ENCODE data around the gene NCEH1. TPM values are rescaled to one million over a fixed set of nuclear protein-coding genes. Genes with fewer than 3 reads are reported as not detected.

NCEH1 gene
- total RNA-seq, 2 experiments from 2014 or later = 0.33 to 0.50 TPM

DNA sequence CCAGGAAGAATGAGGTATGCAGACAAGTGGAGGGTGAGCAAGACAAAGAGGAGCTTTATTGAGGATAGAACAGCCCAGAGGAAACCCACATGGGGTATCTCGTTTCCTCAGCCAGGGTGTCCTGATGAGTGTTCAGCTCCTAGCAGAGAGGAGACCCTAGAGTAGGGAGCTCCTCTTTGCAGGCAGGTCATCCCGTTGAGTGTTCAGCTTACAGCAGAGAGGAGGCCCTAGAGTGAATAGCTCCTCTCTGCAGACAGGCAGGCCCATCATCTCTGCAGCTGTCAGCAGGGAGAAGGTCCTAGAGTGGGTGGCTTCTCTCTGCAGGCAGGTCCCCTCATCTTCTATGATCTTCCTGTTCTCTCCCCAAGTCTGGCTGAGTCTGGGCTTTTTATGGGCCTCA is 97.0 kb downstream of the NCEH1 start:
- H3K4me3 Mint-ChIP-seq = no peak overlapping the region

DNA sequence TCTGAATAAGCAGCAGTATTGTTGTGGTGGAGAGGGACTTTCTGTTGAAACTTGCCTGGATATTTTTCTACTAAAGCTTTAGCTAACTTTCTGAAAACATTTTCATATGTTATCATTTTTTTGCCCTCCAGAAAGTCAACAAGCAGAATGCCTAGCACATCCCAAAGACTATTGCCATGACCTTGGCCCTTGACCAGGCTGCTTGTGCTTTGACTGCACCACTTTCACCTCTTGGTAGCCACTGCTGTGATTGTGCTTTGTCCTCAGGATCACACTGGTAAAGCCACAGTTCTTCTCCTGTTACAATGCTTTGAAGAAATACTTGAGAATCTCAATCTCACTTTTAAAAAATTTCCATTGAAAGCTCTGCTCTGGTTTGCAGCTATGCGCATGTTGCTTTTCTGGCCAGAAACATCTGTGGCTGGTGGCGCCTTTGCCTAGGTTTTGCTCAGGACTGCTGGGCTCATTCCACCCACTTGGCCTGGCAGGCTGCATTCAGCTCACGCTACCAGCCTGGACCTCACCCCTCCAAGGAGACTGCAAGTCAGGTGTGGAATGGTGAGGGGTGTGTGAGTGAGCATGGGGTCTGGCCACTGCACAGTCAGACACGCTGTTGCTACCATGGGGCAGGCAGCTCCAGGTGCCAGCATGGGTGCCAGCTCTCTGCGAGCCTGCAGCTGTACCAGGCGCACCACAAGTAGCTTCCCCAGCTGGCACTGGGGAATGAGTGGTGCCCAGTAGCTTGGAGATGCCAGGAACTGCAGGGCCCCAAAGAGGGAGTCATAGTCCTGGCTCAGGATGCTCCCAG is 97.8 kb downstream of the NCEH1 start:
- Histone ChIP-seq H3K9me3 (ENCODE audit: control insufficient read depth in 1 of 2, insufficient read depth in 1 of 2, low read length in 2 of 2) (peaks cover 0 to 30% of the 10 kb centered on the region in 2 experiments), H3K4me3 (ENCODE audit: low read length) (no peak overlapping the region), H3K27me3 (ENCODE audit: control insufficient read depth in 1 of 2, insufficient read depth in 2 of 2, low read length in 2 of 2) (no peaks in the 10 kb centered on the region), H3K4me1 (ENCODE audit: insufficient read depth, low read length) (peaks cover 11% of the 10 kb centered on the region), H3K27ac (ENCODE audit: low read depth in 1 of 2, low read length in 2 of 2) (no peak overlapping the region), H3K36me3 (ENCODE audit: insufficient read depth, low read length) (no peaks in the 10 kb centered on the region)
- ATAC-seq (ENCODE audit: poor library complexity) = no peak
- H3K9me3 Mint-ChIP-seq = peaks cover 5% of the 10 kb centered on the region
- H3K36me3 Mint-ChIP-seq (ENCODE audit: low read depth) = peaks cover 5% of the 10 kb centered on the region
- no peaks in the 10 kb centered on the region for H3K27me3 Mint-ChIP-seq
- intact Hi-C loops (cut with DNase I, micrococcal nuclease) = no loop called here
- TF ChIP-seq, protein P1, sequence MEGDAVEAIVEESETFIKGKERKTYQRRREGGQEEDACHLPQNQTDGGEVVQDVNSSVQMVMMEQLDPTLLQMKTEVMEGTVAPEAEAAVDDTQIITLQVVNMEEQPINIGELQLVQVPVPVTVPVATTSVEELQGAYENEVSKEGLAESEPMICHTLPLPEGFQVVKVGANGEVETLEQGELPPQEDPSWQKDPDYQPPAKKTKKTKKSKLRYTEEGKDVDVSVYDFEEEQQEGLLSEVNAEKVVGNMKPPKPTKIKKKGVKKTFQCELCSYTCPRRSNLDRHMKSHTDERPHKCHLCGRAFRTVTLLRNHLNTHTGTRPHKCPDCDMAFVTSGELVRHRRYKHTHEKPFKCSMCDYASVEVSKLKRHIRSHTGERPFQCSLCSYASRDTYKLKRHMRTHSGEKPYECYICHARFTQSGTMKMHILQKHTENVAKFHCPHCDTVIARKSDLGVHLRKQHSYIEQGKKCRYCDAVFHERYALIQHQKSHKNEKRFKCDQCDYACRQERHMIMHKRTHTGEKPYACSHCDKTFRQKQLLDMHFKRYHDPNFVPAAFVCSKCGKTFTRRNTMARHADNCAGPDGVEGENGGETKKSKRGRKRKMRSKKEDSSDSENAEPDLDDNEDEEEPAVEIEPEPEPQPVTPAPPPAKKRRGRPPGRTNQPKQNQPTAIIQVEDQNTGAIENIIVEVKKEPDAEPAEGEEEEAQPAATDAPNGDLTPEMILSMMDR (IDR thresholded peaks at IDR 0.05) = no peak
- no peak overlapping the region for H3K27ac Mint-ChIP-seq
- peaks cover 17% of the 10 kb centered on the region for H3K4me1 Mint-ChIP-seq (ENCODE audit: low read depth)
- no peak for DNase-seq
- H3K4me3 Mint-ChIP-seq = no peak overlapping the region
- ChIA-PET CTCF (no interaction called here), POLR2A (interaction anchor here (0.6 kb wide), 1 partner anchor 533 kb away, joined by 3 read pairs; no protein-coding TSS in a partner anchor)

More for the DNA sequence above, 97.0 kb downstream of the NCEH1 start:
- TF ChIP-seq, protein P1 (IDR thresholded peaks at IDR 0.05) = no peak
- intact Hi-C loops (cut with DNase I, micrococcal nuclease) = no loop called here
- ATAC-seq (ENCODE audit: poor library complexity) (no peak), DNase-seq (no peak)
- H3K9me3 Mint-ChIP-seq = peaks cover 5% of the 10 kb centered on the region
- Histone ChIP-seq H3K27me3 (ENCODE audit: control insufficient read depth in 1 of 2, insufficient read depth in 2 of 2, low read length in 2 of 2) (no peaks in the 10 kb centered on the region), H3K9me3 (ENCODE audit: control insufficient read depth in 1 of 2, insufficient read depth in 1 of 2, low read length in 2 of 2) (peaks cover 0 to 30% of the 10 kb centered on the region in 2 experiments), H3K36me3 (ENCODE audit: insufficient read depth, low read length) (no peaks in the 10 kb centered on the region), H3K4me3 (ENCODE audit: low read length) (no peak overlapping the region), H3K4me1 (ENCODE audit: insufficient read depth, low read length) (peaks cover 11% of the 10 kb centered on the region), H3K27ac (ENCODE audit: low read depth in 1 of 2, low read length in 2 of 2) (no peak overlapping the region)
- no peaks in the 10 kb centered on the region for H3K27me3 Mint-ChIP-seq
- CTCF ChIA-PET = no interaction called here
- POLR2A ChIA-PET = no interaction called here
- H3K36me3 Mint-ChIP-seq (ENCODE audit: low read depth) = peaks cover 5% of the 10 kb centered on the region
- no peak overlapping the region for H3K27ac Mint-ChIP-seq
- H3K4me1 Mint-ChIP-seq (ENCODE audit: low read depth) = peaks cover 17% of the 10 kb centered on the region

DNA sequence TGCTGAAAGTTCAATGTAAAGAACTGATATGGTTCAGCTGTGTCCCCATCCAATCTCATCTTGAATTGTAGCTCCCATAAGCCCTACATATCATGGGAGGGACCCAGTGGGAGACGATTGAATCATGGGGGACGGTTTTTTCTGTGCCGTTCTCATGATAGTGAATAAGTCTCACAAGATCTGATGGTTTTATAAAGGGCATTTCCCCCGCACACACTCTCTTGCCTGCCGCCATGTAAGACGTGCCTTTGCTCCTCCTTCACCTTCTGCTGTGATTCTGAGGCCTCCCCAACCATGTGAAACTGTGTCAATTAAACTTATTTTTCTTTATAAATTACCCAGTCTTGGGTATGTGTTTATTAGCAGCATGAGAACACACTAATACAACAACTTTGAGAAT is 101.1 kb downstream of the NCEH1 start:
- Histone ChIP-seq H3K9me3 (ENCODE audit: control insufficient read depth in 1 of 2, insufficient read depth in 1 of 2, low read length in 2 of 2) (peaks cover 0 to 26% of the 10 kb centered on the region in 2 experiments), H3K36me3 (ENCODE audit: insufficient read depth, low read length) (no peaks in the 10 kb centered on the region), H3K4me1 (ENCODE audit: insufficient read depth, low read length) (no peaks in the 10 kb centered on the region), H3K27ac (ENCODE audit: low read depth in 1 of 2, low read length in 2 of 2) (no peak overlapping the region), H3K27me3 (ENCODE audit: control insufficient read depth in 1 of 2, insufficient read depth in 2 of 2, low read length in 2 of 2) (no peaks in the 10 kb centered on the region), H3K4me3 (ENCODE audit: low read length) (no peak overlapping the region)
- H3K36me3 Mint-ChIP-seq (ENCODE audit: low read depth) = no peaks in the 10 kb centered on the region
- peaks cover 5% of the 10 kb centered on the region for H3K9me3 Mint-ChIP-seq
- DNase-seq (no peak), ATAC-seq (ENCODE audit: poor library complexity) (no peak)
- POLR2A ChIA-PET = no interaction called here
- no peak overlapping the region for H3K27ac Mint-ChIP-seq
- CTCF ChIA-PET = interaction anchor here (1.1 kb wide), 1 partner anchor 11 kb away, joined by 3 read pairs; no protein-coding TSS in a partner anchor
- no peaks in the 10 kb centered on the region for H3K4me1 Mint-ChIP-seq (ENCODE audit: low read depth)
- intact Hi-C loops (cut with DNase I, micrococcal nuclease) = no loop called here
- TF ChIP-seq, protein P1 (IDR thresholded peaks at IDR 0.05) = no peak
- peaks cover 6% of the 10 kb centered on the region for H3K27me3 Mint-ChIP-seq
- H3K4me3 Mint-ChIP-seq = no peak overlapping the region
